Measurements from ENCODE around the gene ZNF860.

Gene ZNF860

DNA sequence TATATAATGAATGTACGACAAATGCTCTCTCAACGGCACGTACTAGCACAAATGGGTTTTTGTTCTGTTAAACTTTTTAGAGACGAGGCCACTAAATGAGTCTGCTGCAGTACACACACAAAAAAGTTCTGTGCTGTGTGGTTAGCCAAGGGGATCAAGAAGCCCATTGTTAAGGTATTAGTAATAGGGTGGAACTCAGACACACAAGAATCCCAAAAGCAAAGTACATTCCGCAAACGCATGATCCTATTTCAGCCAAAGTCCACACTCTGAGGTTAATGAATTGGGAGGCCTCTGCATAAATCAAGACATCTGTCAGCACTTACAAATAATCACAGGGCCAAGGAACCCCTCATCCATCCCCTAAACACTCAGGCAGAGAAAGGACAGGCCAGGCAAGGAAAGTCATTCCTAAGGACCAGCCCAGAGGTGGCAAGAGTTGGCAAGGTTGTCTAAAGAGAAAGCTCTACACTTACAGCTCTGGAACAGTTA, 12.6 kb upstream of the ZNF860 start:
- TF ChIP-seq, protein P1, sequence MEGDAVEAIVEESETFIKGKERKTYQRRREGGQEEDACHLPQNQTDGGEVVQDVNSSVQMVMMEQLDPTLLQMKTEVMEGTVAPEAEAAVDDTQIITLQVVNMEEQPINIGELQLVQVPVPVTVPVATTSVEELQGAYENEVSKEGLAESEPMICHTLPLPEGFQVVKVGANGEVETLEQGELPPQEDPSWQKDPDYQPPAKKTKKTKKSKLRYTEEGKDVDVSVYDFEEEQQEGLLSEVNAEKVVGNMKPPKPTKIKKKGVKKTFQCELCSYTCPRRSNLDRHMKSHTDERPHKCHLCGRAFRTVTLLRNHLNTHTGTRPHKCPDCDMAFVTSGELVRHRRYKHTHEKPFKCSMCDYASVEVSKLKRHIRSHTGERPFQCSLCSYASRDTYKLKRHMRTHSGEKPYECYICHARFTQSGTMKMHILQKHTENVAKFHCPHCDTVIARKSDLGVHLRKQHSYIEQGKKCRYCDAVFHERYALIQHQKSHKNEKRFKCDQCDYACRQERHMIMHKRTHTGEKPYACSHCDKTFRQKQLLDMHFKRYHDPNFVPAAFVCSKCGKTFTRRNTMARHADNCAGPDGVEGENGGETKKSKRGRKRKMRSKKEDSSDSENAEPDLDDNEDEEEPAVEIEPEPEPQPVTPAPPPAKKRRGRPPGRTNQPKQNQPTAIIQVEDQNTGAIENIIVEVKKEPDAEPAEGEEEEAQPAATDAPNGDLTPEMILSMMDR (IDR thresholded peaks at IDR 0.05; ENCODE audit: low read depth, low read length) = no peak
- peak; percentile 94 for DNase-seq (ENCODE audit: low read depth, low spot score)
- no peak overlapping the region for H3K4me3 ChIP-seq (ENCODE audit: low read depth, low read length)
- in situ Hi-C loops (cut with HindIII; ENCODE audit: low sequenced_read_pairs) = no loop called here

DNA sequence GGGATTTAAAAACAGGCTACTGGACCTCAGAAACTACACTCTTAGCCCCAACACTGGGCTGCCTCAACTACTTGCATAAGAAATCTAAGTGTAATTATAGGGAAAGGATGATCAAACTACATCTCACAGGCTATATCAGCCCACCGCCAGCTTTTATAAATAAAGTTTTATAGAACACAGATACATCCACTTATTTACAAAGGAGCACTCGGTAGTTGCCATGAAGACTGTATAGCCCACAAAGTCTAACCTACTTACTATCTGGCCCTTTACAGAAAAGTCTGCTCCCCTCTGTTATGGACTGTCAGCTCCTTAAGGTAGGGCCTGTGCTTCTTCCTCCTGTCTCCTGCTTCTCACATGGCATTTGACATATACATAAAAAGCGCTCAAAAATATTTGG, 9.9 kb upstream of the ZNF860 start:
- H3K4me3 ChIP-seq (ENCODE audit: low read depth, low read length) = no peak overlapping the region
- DNase-seq (ENCODE audit: low read depth, low spot score) = no peak
- in situ Hi-C loops (cut with HindIII; ENCODE audit: low sequenced_read_pairs) = no loop called here
- TF ChIP-seq, protein P1 (IDR thresholded peaks at IDR 0.05; ENCODE audit: low read depth, low read length) = no peak

- TF ChIP-seq, protein P1 (IDR thresholded peaks at IDR 0.05; ENCODE audit: low read depth, low read length) = no peak
- no peak for DNase-seq (ENCODE audit: low read depth, low spot score)
- H3K4me3 ChIP-seq (ENCODE audit: low read depth, low read length) = no peak overlapping the region
- in situ Hi-C loops (cut with HindIII; ENCODE audit: low sequenced_read_pairs) = no loop called here
Measured at GRCh38 chr3:31973081-31973480, 8.5 kb upstream of the ZNF860 start.

- DNase-seq (ENCODE audit: low read depth, low spot score) = no peak
- in situ Hi-C loops (cut with HindIII; ENCODE audit: low sequenced_read_pairs) = no loop called here
Measured at GRCh38 chr3:31973837-31974236, 7.7 kb upstream of the ZNF860 start.

GRCh38 chr3:31974471-31974870, 7.1 kb upstream of the ZNF860 start:
- in situ Hi-C loops (cut with HindIII; ENCODE audit: low sequenced_read_pairs) = no loop called here
- DNase-seq (ENCODE audit: low read depth, low spot score) = peak; percentile 70
- TF ChIP-seq, protein P1 (IDR thresholded peaks at IDR 0.05; ENCODE audit: low read depth, low read length) = no peak
- H3K4me3 ChIP-seq (ENCODE audit: low read depth, low read length) = no peak overlapping the region

More at GRCh38 chr3:31973837-31974236, 7.7 kb upstream of the ZNF860 start:
- no peak overlapping the region for H3K4me3 ChIP-seq (ENCODE audit: low read depth, low read length)
- TF ChIP-seq, protein P1 (IDR thresholded peaks at IDR 0.05; ENCODE audit: low read depth, low read length) = no peak

- no peak overlapping the region for H3K4me3 ChIP-seq (ENCODE audit: low read depth, low read length)
- in situ Hi-C loops (cut with HindIII; ENCODE audit: low sequenced_read_pairs) = no loop called here
- TF ChIP-seq, protein P1 (IDR thresholded peaks at IDR 0.05; ENCODE audit: low read depth, low read length) = no peak
- DNase-seq (ENCODE audit: low read depth, low spot score) = no peak
Measured at GRCh38 chr3:31974964-31975363, 6.6 kb upstream of the ZNF860 start.

GRCh38 chr3:31976302-31976701, 5.2 kb upstream of the ZNF860 start:
- no peak overlapping the region for H3K4me3 ChIP-seq (ENCODE audit: low read depth, low read length)
- DNase-seq (ENCODE audit: low read depth, low spot score) = no peak
- in situ Hi-C loops (cut with HindIII; ENCODE audit: low sequenced_read_pairs) = no loop called here
- TF ChIP-seq, protein P1 (IDR thresholded peaks at IDR 0.05; ENCODE audit: low read depth, low read length) = no peak
